Stimulated activated CD4-positive, alpha-beta T cell treated with anti-CD3 and anti-CD28 coated beads, Interleukin-15, amount 100 ng/mL, for 48 hours (primary cell): ENCODE data around the gene KIAA0319L.

ENCODE experiments used
- DNase-seq, 2 donors: peaks; one replicate each; pipeline ENCODE4 v3.0.0-alpha.2; 2020; ENCODE audit warnings: low read depth in 2 of 2

Gene KIAA0319L

DNA sequence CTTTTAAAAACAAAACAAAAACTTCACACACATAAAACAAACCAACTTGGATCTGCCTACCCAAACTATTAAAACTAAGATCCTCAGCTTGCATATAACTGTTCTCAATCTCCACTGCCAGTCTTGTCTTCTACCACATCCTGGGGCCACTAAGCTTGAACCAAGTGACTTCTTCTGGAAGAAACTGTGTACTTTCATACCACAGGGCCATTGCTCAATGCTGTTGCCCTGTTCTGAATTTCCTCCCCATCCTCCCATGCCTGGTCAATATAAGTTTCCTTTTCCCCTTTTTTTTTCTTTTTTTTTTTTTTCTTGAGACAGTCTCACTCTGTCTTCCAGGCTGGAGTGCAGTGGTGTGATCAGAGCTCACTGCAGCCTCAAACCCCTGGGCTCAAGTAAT, 109.9 kb downstream of the KIAA0319L start:
- DNase-seq = no peak

DNA sequence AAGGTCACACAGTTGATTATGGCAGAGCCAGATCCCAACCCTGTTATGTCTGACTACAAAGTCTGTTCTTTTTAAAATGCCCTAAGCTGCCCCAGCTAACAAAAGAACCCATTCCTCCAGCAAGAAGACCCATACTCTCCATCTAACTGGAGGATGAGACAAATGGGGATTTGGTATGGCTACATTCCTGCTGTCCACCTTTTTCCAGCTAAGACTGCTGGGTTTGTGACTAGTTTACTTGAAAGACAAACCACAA, 112.8 kb downstream of the KIAA0319L start:
- DNase-seq = no peak

DNA sequence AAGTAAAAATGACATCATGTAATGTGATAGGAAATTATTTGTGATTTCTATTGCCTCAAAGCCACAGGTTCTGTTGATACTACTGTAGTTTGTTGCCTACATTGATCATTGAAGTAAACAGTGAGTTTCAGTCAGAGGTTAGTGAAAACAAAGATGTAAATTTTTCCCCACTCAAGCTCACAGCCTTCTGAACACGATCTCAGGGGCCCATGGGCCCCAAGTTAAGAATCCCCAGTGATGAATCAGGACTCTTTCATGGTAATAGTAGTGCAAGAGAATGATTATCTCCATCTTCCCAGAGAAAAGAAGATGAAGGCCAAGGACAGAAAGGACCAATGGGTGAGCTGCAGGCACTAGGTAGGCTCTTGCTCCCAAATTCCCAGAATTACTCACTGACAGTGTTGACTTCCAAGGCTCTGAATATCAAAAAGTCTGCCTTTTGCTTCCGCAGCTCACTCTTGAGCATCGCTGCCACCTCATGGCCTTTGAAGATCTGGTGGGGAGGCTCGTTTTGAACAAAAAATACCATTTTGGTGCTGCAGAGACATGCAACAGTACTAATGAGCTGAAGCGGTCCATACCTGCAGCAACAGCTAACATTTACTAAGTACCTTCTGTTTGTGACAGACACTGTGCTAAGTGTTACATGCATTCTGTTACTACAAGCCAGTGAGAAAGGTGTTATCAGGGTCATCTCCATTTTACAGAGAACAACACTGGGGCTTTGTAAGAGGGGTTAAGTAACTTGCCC, 113.3 kb downstream of the KIAA0319L start:
- DNase-seq = no peak

DNA sequence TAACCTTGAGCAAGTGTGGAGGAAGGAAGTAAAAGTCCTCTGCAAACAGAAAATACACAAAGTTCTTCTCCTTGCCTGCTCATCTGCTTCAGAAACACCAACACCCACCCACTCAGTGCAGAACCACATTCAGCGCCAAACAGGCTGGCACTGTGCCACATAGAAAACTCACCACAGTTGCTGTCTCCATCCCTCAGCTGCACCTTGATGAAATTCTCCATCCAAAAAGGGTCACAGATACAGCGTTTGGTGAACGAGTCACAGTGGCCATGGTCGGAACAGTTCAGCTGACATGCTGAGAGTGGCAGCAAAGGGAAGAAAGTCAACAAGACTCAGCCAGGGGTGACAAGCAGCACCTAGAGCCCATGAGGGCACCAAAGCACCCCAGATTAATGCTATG, 114.5 kb downstream of the KIAA0319L start:
- peak in 1 of 2 donors; percentile 30 for DNase-seq

DNA sequence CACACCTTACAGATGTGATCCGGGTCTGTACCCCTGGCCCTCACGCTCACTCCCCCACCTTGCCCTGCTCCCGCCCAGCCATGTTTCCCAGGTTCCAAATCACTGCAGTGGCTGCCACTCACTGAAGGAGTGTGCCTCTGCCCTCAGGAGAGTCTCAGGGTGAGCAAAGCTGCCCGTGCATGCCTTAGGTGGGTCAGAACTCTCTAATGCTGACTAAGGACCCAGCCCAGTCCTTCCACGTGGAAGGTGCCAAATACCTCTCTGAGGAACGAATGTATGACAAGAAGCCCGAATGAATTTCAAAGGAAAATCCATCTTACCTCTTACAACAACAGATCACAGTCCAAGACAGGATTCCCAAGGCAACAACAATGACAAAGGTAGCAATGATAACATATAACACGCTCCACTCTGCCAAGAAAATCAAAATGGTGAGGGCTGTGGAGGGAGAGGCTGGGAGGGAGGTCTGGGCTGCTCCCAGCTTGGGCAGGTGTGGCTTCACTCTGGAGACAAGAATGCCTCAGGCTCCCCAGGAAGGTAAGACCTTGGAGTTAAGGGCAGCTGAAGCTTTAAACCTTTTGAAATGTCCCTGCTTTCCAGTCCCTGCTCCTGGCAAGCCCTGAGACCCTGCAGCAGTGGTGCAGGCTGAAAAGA, 115.2 kb downstream of the KIAA0319L start:
- no peak for DNase-seq

- no peak for DNase-seq
Observed at GRCh38 chr1:35439626-35440025, 117.6 kb downstream of the KIAA0319L start.

GRCh38 chr1:35437200-35437599, 120.0 kb downstream of the KIAA0319L start:
- no peak for DNase-seq

DNA sequence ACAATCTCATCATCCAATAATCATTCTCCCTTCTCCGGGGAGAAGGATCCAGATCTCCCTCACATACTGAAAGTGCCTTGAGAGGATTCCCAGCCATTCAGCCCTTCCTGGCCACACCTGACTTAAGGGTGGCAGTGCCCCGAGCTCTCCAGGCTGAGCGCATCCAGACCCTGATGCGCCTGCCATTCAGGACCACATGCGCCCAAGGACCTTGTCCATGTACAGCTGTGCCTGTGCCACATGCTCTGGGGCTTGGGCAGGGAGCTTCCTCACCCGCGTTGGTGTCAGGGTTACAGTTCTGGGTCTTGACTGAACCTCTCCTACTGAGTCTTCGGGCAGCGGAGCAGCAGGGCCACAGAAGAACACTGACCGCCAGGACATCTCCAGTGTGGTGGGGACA, 121.1 kb downstream of the KIAA0319L start:
- no peak for DNase-seq

DNA sequence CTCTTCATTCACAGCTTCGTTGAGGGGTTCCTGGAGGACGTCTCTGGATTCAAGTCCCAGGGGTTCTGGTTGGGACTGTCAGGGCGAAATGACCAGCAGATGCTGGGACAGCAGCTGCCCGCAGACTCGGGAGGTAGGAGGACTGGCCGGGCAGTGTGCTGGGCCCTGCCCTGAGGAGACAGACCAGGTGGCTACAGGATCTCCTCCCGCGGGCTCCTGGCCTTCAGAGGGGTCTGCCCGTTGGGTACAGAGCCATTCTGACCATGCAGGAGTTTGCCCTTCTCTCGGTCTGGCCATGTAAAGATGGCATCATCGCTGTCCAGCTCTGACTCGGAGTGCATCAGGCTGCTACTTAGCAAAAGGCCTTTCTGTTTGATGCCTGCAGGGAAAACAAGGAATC, 122.5 kb downstream of the KIAA0319L start:
- no peak for DNase-seq

- DNase-seq = no peak
Observed at GRCh38 chr1:35433714-35434113, 123.5 kb downstream of the KIAA0319L start.

GRCh38 chr1:35432231-35432630, 125.0 kb downstream of the KIAA0319L start:
- no peak for DNase-seq

DNA sequence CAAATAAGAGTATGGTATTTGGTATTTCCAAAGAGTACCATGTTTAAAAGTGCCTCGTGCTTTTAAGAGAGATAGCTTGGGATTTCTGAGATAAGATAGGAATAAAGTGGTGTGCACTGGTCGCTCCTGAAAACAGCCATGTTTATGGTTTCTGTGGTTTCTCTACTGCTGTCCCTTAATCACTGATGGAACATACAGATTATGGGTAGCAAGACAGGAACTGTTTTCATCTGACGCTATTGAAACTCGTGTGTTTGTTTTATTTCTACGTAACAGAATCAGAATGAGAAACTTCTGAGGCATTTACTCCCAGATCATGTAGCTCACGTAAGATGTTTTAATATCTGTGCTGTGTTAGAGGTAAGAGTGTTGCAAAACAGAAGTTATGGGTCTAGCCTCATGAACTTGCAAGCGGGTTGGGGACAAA, 126.0 kb downstream of the KIAA0319L start:
- no peak for DNase-seq

DNA sequence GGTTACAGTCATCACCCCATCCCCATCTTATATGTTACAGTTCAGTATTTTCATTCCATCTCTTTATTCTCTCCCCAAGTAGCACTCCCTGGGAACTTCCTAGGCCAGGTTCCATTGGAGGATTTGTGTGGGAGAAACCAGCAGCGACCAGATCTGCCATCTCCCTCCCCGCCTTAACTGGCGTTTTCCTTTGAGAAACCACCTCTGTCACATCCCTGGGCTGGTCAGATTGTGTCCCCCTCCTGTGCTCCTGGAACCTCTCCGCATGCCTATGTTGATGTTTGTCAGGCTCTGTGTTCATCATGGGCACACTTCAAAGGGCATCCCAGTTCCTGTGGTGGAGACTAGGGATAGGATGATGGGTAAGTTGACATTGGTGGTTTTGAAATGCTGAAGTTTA, 126.4 kb downstream of the KIAA0319L start:
- no peak for DNase-seq

GRCh38 chr1:35428360-35428759, 128.8 kb downstream of the KIAA0319L start:
- no peak for DNase-seq

GRCh38 chr1:35426097-35426586, 131.1 kb downstream of the KIAA0319L start:
- DNase-seq = no peak

DNA sequence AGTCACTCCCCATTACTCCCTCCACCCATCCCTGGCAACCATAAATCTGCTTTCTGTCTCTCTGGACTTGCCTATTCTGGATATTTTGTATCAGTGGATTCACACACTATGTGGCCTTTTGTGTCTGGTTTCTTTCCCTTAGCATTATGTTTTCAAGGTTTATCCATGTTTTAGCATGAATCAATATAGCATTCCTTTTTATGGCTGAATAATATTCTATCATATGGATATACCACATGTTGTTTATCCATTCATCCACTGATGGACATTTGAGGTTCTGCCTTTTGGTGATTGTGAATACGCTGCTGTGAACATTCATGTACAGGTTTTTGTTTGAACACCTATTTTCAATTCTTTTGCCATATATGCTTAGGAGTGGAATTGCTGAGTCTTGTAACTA, 148.3 kb downstream of the KIAA0319L start:
- DNase-seq = no peak

- no peak for DNase-seq
Observed at GRCh38 chr1:35407743-35408142, 149.5 kb downstream of the KIAA0319L start.

DNA sequence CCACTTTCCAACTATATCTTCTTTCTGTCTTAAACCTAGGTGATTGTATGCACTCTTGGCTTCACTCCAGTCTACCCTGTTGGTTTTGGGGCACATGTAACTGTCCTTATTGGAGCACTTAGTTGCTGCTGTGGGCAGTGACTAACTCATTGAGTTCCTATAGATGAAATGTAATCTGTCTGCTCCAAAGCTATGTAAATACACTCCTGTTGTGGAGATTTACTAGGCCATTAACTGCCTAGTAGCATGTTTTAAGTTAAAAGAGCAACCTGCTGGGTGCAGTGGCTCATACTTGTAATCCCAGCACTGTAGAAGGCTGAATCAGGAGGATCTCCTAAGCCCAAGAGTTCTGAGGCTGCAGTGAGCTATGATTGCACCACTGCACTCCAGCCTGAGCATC, 151.1 kb downstream of the KIAA0319L start:
- DNase-seq = no peak

DNA sequence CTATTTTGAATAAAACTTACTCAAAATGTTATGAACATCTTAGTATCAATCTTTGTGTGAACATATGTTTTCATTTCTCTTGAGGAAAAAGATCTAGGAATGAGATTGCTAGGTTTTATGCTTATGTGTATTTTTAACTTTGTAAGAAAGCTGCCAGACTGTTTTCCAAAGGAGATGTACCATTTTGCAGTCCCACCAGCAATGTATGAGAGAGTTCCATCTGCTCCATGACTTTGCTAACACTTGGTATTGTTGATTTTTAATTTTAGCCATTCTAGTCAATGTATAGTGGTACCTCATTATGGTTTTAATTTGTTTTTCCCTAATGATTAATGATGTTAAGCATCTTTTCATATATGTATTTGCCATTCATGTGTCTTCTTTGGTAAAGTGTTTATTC, 156.2 kb downstream of the KIAA0319L start:
- DNase-seq = no peak

GRCh38 chr1:35398739-35399138, 158.5 kb downstream of the KIAA0319L start:
- no peak for DNase-seq

DNA sequence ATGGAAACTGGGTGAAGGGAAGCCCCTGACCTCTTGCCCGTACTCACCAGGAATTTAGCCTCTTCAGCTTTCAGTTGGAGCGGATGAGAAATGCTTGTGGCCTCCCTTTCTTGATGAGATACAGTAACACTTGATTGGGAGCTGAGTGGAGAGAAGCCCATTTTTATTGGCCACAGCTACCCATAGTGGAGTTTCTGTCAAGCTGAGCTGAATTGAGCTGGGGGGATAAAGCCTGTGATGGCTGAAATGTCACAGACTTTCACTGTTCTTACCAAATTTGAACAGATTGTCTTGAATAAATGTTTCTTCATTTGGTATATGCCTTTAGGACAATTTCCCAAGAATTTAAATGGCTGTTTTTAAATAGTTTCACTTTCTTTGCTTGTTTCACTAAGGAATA, 162.8 kb downstream of the KIAA0319L start:
- DNase-seq = no peak

DNA sequence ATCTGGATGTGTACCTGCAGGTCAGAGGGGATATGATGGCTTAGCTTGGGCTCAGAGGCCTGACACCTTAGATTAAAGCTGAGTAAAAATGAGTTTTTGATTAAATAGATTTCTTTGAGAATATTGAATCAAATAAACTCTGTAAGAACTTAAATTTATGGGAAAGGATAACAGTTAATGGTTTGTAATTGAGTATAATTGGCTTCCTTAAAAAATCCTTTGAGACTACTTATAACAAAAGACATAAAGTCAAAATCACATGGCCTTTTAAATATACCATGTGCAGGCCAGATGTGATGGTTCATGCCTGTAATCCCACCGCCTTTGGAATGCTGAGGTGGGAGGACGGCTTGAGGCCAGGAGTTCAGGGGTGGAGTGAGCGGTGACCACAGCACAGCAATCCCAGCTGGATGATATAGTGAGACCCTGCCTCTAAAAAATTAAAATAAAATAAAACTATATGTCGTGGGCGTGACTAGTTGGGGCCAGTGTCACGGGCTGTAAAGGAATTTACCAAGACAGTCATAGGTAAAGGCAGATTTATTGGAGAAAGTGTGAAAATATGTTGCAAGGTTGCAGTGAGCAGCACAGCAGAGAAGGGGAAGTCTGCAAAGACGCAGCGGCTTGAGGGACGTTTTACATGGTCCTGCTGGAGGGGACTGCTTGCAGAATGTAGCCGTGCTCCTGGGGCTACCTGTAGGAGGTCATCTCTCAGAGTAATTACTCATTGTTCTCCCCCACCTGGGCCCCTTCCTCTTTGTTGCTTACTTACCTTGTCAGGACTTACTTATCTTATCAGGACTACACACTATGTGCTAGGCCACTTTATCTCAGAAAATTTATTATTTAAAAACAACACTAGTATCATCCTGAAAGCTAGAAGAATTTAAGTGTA, 166.4 kb downstream of the KIAA0319L start:
- DNase-seq = no peak

GRCh38 chr1:35386959-35387358, 170.2 kb downstream of the KIAA0319L start:
- DNase-seq = no peak
